HL-60/S4 treated with phorbol 12-myristate 13-acetate at 8.2 ng/mL for 4 days and 3 days (cell line): ENCODE data around the gene NAP1L1.

Source experiments
- in situ Hi-C: fragments of 300-500 bp; cut with MboI; formaldehyde crosslinking; loops from 2 replicates; pipeline ENCODE4 v1.15.0; 2022; ENCODE audit warnings: low sequenced_read_pairs

Gene NAP1L1

GRCh38 chr12:76083904-76084862 lies at the start of gene NAP1L1:
Gene NAP1L1, minus strand, starts transcription at chr12:76084685. Its CDS starts 10,466 bp downstream, at chr12:76074219.
- in situ Hi-C loops: loop anchor here (10.0 to 25.0 kb wide), 2 partner anchors 71 to 478 kb away; partner anchors contain the start of gene OSBPL8

- in situ Hi-C loops: no loop called here
Measured at GRCh38 chr12:76127588-76127987, 43.1 kb upstream of the NAP1L1 start.

GRCh38 chr12:76124456-76124855 lies 40.0 kb upstream of the NAP1L1 start:
- in situ Hi-C loops: no loop called here

GRCh38 chr12:76123259-76124212 lies 39.1 kb upstream of the NAP1L1 start:
- in situ Hi-C loops: no loop called here

- in situ Hi-C loops: no loop called here
Measured at GRCh38 chr12:76119887-76120286, 35.4 kb upstream of the NAP1L1 start.

GRCh38 chr12:76117751-76118150 lies 33.3 kb upstream of the NAP1L1 start:
- in situ Hi-C loops: no loop called here

GRCh38 chr12:76117067-76117691 lies 32.7 kb upstream of the NAP1L1 start:
- in situ Hi-C loops: no loop called here

- in situ Hi-C loops: no loop called here
Measured at GRCh38 chr12:76113800-76114757, 29.6 kb upstream of the NAP1L1 start.

GRCh38 chr12:76111209-76111749 lies 26.8 kb upstream of the NAP1L1 start:
- in situ Hi-C loops: no loop called here

- in situ Hi-C loops: no loop called here
Measured at GRCh38 chr12:76109879-76110278, 25.4 kb upstream of the NAP1L1 start.

- in situ Hi-C loops: no loop called here
Measured at GRCh38 chr12:76108356-76108755, 23.9 kb upstream of the NAP1L1 start.

GRCh38 chr12:76106631-76107030 lies 22.1 kb upstream of the NAP1L1 start:
- in situ Hi-C loops: no loop called here

- in situ Hi-C loops: no loop called here
Measured at GRCh38 chr12:76103958-76104357, 19.5 kb upstream of the NAP1L1 start.

GRCh38 chr12:76101739-76102385 lies 17.4 kb upstream of the NAP1L1 start:
- in situ Hi-C loops: no loop called here

GRCh38 chr12:76096079-76096646 lies 11.7 kb upstream of the NAP1L1 start:
- in situ Hi-C loops: loop anchor here (25.0 kb wide), 1 partner anchor 466 kb away; the partner anchor contains the start of gene OSBPL8

- in situ Hi-C loops: loop anchor here (25.0 kb wide), 1 partner anchor 468 kb away; the partner anchor contains the start of gene OSBPL8
Measured at GRCh38 chr12:76094754-76095153, 10.3 kb upstream of the NAP1L1 start.

GRCh38 chr12:76091246-76091754 lies 6.8 kb upstream of the NAP1L1 start:
- in situ Hi-C loops: loop anchor here (25.0 kb wide), 1 partner anchor 471 kb away; the partner anchor contains the start of gene OSBPL8

GRCh38 chr12:76085520-76085868 lies 1.0 kb upstream of the NAP1L1 start:
- in situ Hi-C loops: loop anchor here (10.0 to 25.0 kb wide), 2 partner anchors 69 to 477 kb away; partner anchors contain the start of gene OSBPL8
